ENCODE measurements around the gene EIF3K. TPM values are rescaled to one million over a fixed set of nuclear protein-coding genes. Genes with fewer than 3 reads are reported as not detected.

Gene EIF3K
- total and polyA plus RNA-seq, 10 of the 15 experiments (the other 5 are each of a cell fraction or from before 2014, with no cell fraction given) = 330 to 927 (median 436) TPM

DNA sequence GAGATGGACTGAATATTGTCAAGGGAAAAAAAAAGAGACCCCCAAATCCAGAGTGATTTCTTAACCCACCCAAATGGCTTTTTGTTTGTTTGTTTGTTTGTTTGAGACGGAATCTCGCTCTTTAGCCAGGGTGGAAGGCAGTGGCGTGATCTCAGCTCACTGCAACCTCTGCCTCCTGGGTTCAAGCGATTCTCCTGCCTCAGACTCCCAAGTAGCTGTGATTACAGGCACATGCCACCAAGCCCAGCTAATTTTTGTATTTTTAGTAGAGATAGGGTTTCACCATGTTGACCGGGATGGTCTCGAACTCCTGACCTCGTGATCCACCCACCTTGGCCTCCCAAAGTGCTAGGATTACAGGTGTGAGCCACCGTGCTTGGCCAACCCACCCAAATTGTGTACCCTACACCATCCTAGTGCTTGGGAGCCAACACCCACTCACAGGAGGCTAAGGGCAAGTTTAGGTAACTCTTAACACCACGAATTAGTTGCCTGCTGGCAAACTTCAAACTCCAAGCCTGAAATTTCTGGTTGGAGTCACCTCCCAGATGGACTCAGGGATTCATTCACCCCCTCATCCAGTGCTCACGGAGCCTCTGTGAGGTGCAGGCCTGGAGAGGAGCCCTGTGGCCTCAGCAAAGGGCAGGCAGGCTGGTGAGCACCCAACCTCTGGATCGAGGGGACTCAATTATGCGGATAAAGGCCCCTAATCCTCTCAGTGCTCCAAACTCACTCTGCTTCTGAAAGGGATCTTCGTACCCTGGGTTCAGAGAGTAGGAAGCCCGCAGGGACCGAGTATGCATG lies 66.1 kb downstream of the EIF3K start:
- H2AFZ ChIP-seq (ENCODE audit: control insufficient read depth, low read depth, low read length) = no peak overlapping the region
- POLR2A ChIA-PET = interaction anchor here (0.9 to 1.7 kb wide), 2 partner anchors 9 to 37 kb away, joined by 4 to 8 read pairs; partner anchors contain the start of gene ACTN4
- FAIRE-seq (no peak), DNase-seq (ENCODE audit: low read depth, low spot score) (no peak), ATAC-seq (no peak)
- peaks cover 0 to 9% of the 10 kb centered on the region in 2 experiments; a peak in 2 of 4 replicates for H3K36me3 ChIP-seq (ENCODE audit: control insufficient read depth in 2 of 2, insufficient read depth in 2 of 2, low read length in 1 of 2)
- 0 out of 2 replicates have a peak overlapping the region, but pooled peaks have one; percentile 6 for H3K4me3 ChIP-seq
- no peaks in the 10 kb centered on the region for H3K9me3 ChIP-seq (replicated peaks; ENCODE audit: control insufficient read depth, insufficient read depth, low read length)
- CTCF ChIA-PET = interaction anchor here (0.6 to 1.5 kb wide), 3 partner anchors 50 to 146 kb away, joined by 4 read pairs; no protein-coding TSS in a partner anchor
- no peaks in the 10 kb centered on the region; the same call in 1 of the 2 replicates for H4K20me1 ChIP-seq (ENCODE audit: control insufficient read depth, insufficient read depth)
- RAD21 ChIA-PET (ENCODE audit: unreplicated experiment) = interaction anchor here (1.5 kb wide), 1 partner anchor 66 kb away, joined by 4 read pairs; the partner anchor contains the start of gene EIF3K
- no peaks in the 10 kb centered on the region for H3K27me3 ChIP-seq (replicated peaks in 1 of 2; ENCODE audit: control insufficient read depth in 2 of 2, insufficient read depth in 2 of 2, low read length in 1 of 2)
- H3K27ac ChIP-seq (ENCODE audit: control insufficient read depth, insufficient read depth) = peak overlapping the region; percentile 70
- peaks cover 77% of the 10 kb centered on the region for H3K79me2 ChIP-seq (ENCODE audit: control insufficient read depth, insufficient read depth, low read length)
- WGBS (ENCODE audit: insufficient coverage, insufficient replicate concordance, low lambda C conversion rate, missing lambda C conversion rate) = 94% methylated on average over 14 of the region's 15 CpGs
- 0 out of 2 replicates have a peak overlapping the region, but pooled peaks have one; percentile 9 for H3K9ac ChIP-seq (ENCODE audit: control insufficient read depth, insufficient read depth, low read length)
- SMC1A ChIA-PET (ENCODE audit: uncharacterized antibody, unreplicated experiment) = interaction anchor here (1.2 to 1.4 kb wide), 4 partner anchors 23 to 51 kb away, joined by 3 to 9 read pairs (median 4); partner anchors contain the start of gene ACTN4
- H3K4me1 ChIP-seq (ENCODE audit: control insufficient read depth, insufficient read depth, low read length) = peaks cover 49% of the 10 kb centered on the region
- intact Hi-C loops (cut with micrococcal nuclease; ENCODE audit: unreplicated experiment) = loop anchor here (5.0 kb wide), 1 partner anchor 38 kb away; the partner anchor contains the start of gene ACTN4
- in situ Hi-C loops (cut with MboI) = no loop called here
- peak overlapping the region; percentile 19 for H3K4me2 ChIP-seq (ENCODE audit: control insufficient read depth, insufficient read depth)
- no TSS peak for BruUV-seq (replicated peaks)
- TF ChIP-seq NRF1 (conservative IDR thresholded peaks at IDR 0.05; ENCODE audit: low read depth, low read length) (no peak), SUPT20H (IDR thresholded peaks at IDR 0.05; ENCODE audit: borderline replicate concordance, control insufficient read depth, low read depth, low read length) (no peak), MEF2B (IDR thresholded peaks at IDR 0.05; ENCODE audit: partially characterized antibody, poor library complexity, severe bottlenecking) (no peak), CBFB (IDR thresholded peaks at IDR 0.05; ENCODE audit: low read depth) (no peak), RUNX3 (IDR thresholded peaks at IDR 0.05; ENCODE audit: low read length) (no peak), MTA3 (IDR thresholded peaks at IDR 0.05; ENCODE audit: borderline replicate concordance, low read length) (no peak), ATF7 (IDR thresholded peaks at IDR 0.05; ENCODE audit: low read depth) (no peak), SRF (IDR thresholded peaks at IDR 0.05; ENCODE audit: low read depth in 2 of 2, low read length in 2 of 2) (no peak), FOS (IDR thresholded peaks at IDR 0.05; ENCODE audit: borderline replicate concordance, extremely low read depth, insufficient read length) (no peak), EGR1 (IDR thresholded peaks at IDR 0.05; ENCODE audit: borderline replicate concordance in 1 of 2, low read depth in 2 of 2, low read length in 2 of 2) (no peak), NR2F1 (conservative IDR thresholded peaks at IDR 0.05) (no peak)
- TF ChIP-seq, protein P1, sequence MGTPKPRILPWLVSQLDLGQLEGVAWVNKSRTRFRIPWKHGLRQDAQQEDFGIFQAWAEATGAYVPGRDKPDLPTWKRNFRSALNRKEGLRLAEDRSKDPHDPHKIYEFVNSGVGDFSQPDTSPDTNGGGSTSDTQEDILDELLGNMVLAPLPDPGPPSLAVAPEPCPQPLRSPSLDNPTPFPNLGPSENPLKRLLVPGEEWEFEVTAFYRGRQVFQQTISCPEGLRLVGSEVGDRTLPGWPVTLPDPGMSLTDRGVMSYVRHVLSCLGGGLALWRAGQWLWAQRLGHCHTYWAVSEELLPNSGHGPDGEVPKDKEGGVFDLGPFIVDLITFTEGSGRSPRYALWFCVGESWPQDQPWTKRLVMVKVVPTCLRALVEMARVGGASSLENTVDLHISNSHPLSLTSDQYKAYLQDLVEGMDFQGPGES (IDR thresholded peaks at IDR 0.05) = no peak
- TF ChIP-seq, protein P2, sequence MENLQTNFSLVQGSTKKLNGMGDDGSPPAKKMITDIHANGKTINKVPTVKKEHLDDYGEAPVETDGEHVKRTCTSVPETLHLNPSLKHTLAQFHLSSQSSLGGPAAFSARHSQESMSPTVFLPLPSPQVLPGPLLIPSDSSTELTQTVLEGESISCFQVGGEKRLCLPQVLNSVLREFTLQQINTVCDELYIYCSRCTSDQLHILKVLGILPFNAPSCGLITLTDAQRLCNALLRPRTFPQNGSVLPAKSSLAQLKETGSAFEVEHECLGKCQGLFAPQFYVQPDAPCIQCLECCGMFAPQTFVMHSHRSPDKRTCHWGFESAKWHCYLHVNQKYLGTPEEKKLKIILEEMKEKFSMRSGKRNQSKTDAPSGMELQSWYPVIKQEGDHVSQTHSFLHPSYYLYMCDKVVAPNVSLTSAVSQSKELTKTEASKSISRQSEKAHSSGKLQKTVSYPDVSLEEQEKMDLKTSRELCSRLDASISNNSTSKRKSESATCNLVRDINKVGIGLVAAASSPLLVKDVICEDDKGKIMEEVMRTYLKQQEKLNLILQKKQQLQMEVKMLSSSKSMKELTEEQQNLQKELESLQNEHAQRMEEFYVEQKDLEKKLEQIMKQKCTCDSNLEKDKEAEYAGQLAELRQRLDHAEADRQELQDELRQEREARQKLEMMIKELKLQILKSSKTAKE (IDR thresholded peaks at IDR 0.05; ENCODE audit: low read depth, poor library complexity, severe bottlenecking) = no peak
- TF ChIP-seq, protein P3, sequence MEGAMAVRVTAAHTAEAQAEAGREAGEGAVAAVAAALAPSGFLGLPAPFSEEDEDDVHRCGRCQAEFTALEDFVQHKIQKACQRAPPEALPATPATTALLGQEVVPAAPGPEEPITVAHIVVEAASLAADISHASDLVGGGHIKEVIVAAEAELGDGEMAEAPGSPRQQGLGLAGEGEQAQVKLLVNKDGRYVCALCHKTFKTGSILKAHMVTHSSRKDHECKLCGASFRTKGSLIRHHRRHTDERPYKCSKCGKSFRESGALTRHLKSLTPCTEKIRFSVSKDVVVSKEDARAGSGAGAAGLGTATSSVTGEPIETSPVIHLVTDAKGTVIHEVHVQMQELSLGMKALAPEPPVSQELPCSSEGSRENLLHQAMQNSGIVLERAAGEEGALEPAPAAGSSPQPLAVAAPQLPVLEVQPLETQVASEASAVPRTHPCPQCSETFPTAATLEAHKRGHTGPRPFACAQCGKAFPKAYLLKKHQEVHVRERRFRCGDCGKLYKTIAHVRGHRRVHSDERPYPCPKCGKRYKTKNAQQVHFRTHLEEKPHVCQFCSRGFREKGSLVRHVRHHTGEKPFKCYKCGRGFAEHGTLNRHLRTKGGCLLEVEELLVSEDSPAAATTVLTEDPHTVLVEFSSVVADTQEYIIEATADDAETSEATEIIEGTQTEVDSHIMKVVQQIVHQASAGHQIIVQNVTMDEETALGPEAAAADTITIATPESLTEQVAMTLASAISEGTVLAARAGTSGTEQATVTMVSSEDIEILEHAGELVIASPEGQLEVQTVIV (IDR thresholded peaks at IDR 0.05; ENCODE audit: borderline replicate concordance, partially characterized antibody) = no peak
- TF ChIP-seq, protein P4, sequence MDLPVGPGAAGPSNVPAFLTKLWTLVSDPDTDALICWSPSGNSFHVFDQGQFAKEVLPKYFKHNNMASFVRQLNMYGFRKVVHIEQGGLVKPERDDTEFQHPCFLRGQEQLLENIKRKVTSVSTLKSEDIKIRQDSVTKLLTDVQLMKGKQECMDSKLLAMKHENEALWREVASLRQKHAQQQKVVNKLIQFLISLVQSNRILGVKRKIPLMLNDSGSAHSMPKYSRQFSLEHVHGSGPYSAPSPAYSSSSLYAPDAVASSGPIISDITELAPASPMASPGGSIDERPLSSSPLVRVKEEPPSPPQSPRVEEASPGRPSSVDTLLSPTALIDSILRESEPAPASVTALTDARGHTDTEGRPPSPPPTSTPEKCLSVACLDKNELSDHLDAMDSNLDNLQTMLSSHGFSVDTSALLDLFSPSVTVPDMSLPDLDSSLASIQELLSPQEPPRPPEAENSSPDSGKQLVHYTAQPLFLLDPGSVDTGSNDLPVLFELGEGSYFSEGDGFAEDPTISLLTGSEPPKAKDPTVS (IDR thresholded peaks at IDR 0.05; ENCODE audit: low read depth, low read length) = no peak

Data from GM12878 (cell line).